H9 (cell line): Measurements from ENCODE around the gene SIGLEC9. TPM values are rescaled to one million over a fixed set of nuclear protein-coding genes. Genes with fewer than 3 reads are reported as not detected.

ENCODE experiments used
- DNase-seq: peaks from one replicate; pipeline ENCODE4 v3.0.0-alpha.2; 2017
- H2AFZ ChIP-seq: one replicate; pipeline ENCODE4 v1.6.1; 2013; ENCODE audit warnings: mild to moderate bottlenecking, low read length, control low read depth, moderate library complexity
- H2AK5ac ChIP-seq: 2 replicates; pipeline ENCODE4 v1.6.1; 2013; ENCODE audit warnings: low read length, control low read depth, mixed read lengths; ENCODE audit not compliant: insufficient read length
- H2BK120ac ChIP-seq: one replicate; pipeline ENCODE4 v1.6.1; 2013; ENCODE audit warnings: low read depth, mild to moderate bottlenecking, low read length, control low read depth, inconsistent platforms; ENCODE audit not compliant: poor library complexity, severe bottlenecking
- H2BK12ac ChIP-seq: 2 replicates; pipeline ENCODE4 v1.6.1; 2013; ENCODE audit warnings: low read length, control low read depth, mixed read lengths, low read depth; ENCODE audit not compliant: insufficient read length
- H2BK15ac ChIP-seq: 2 replicates; pipeline ENCODE4 v1.6.1; 2013; ENCODE audit warnings: low read depth, low read length, control low read depth
- H2BK20ac ChIP-seq: one replicate; pipeline ENCODE4 v1.6.1; 2013; ENCODE audit warnings: low read depth, mild to moderate bottlenecking, low read length, control low read depth, inconsistent platforms; ENCODE audit not compliant: poor library complexity, severe bottlenecking
- H2BK5ac ChIP-seq: 2 replicates; pipeline ENCODE4 v1.6.1; 2013; ENCODE audit warnings: low read length, control low read depth, mixed read lengths; ENCODE audit not compliant: insufficient read length
- H3K14ac ChIP-seq: 2 replicates; pipeline ENCODE4 v1.6.1; 2013; ENCODE audit warnings: low read length, control low read depth; ENCODE audit not compliant: insufficient read depth
- H3K18ac ChIP-seq: 2 replicates; pipeline ENCODE4 v1.6.1; 2013; ENCODE audit warnings: low read depth, mild to moderate bottlenecking, mixed read lengths, low read length, control low read depth; ENCODE audit not compliant: insufficient read length
- H3K23ac ChIP-seq: 2 replicates; pipeline ENCODE4 v1.6.1; 2013; ENCODE audit warnings: low read length, control low read depth, mixed read lengths, low read depth; ENCODE audit not compliant: insufficient read length
- H3K23me2 ChIP-seq: 2 replicates; pipeline ENCODE4 v1.6.1; 2013; ENCODE audit warnings: low read depth, mild to moderate bottlenecking, mixed read lengths, low read length, control low read depth; ENCODE audit not compliant: insufficient read length, poor library complexity, severe bottlenecking
- H3K27ac ChIP-seq: 2 replicates; pipeline ENCODE4 v1.5.1; 2013; ENCODE audit warnings: low read length, control low read depth, mixed read lengths, low read depth; ENCODE audit not compliant: insufficient read length
- H3K27me3 ChIP-seq: 2 replicates; pipeline ENCODE4 v1.6.1; 2013; ENCODE audit warnings: low read length, control low read depth, inconsistent platforms; ENCODE audit not compliant: insufficient read depth
- H3K4ac ChIP-seq: 2 replicates; pipeline ENCODE4 v1.6.1; 2013; ENCODE audit warnings: low read depth, mild to moderate bottlenecking, control low read depth, inconsistent platforms, low read length, moderate library complexity
- H3K4me1 ChIP-seq: 2 replicates; pipeline ENCODE4 v1.6.1; 2013; ENCODE audit warnings: low read length, control low read depth, inconsistent platforms; ENCODE audit not compliant: insufficient read depth
- H3K4me2 ChIP-seq: 2 replicates; pipeline ENCODE4 v1.6.1; 2013; ENCODE audit warnings: low read length, control low read depth, mixed read lengths; ENCODE audit not compliant: insufficient read length, insufficient read depth
- H3K56ac ChIP-seq: 2 replicates; pipeline ENCODE4 v1.6.1; 2013; ENCODE audit warnings: low read depth, mild to moderate bottlenecking, mixed read lengths, low read length, control low read depth; ENCODE audit not compliant: insufficient read length
- H3K79me1 ChIP-seq: 2 replicates; pipeline ENCODE4 v1.6.1; 2013; ENCODE audit warnings: low read depth, mild to moderate bottlenecking, moderate library complexity, low read length, control low read depth, inconsistent platforms; ENCODE audit not compliant: insufficient read depth, poor library complexity, severe bottlenecking
- H3K79me2 ChIP-seq: 2 replicates; pipeline ENCODE4 v1.6.1; 2013; ENCODE audit warnings: low read length, control low read depth, inconsistent platforms; ENCODE audit not compliant: insufficient read depth
- H3K9ac ChIP-seq: 2 replicates; pipeline ENCODE4 v1.6.1; 2013; ENCODE audit warnings: low read length, control low read depth, mixed read lengths; ENCODE audit not compliant: insufficient read length; ENCODE audit errors: extremely low read depth
- H3K9me3 ChIP-seq: one replicate; pipeline ENCODE4 v1.6.1; 2013; ENCODE audit warnings: low read depth, low read length, inconsistent platforms; ENCODE audit not compliant: control insufficient read depth
- H3T11ph ChIP-seq: one replicate; pipeline ENCODE4 v1.6.1; 2013; ENCODE audit warnings: mild to moderate bottlenecking, low read length, control low read depth, inconsistent platforms
- H4K20me1 ChIP-seq: one replicate; pipeline ENCODE4 v1.6.1; 2013; ENCODE audit not compliant: control insufficient read depth, insufficient read length, insufficient read depth
- H4K5ac ChIP-seq: 2 replicates; pipeline ENCODE4 v1.6.1; 2013; ENCODE audit warnings: low read depth, mild to moderate bottlenecking, mixed read lengths, low read length, control low read depth; ENCODE audit not compliant: insufficient read length
- H4K8ac ChIP-seq: replicated peaks from 2 replicates; pipeline ENCODE4 v1.6.1; 2013; ENCODE audit warnings: low read length, control low read depth, mixed read lengths, low read depth; ENCODE audit not compliant: insufficient read length
- H4K91ac ChIP-seq: 2 replicates; pipeline ENCODE4 v1.6.1; 2013; ENCODE audit warnings: low read depth, mild to moderate bottlenecking, moderate library complexity, mixed read lengths, low read length, control low read depth; ENCODE audit not compliant: insufficient read length
- H3K27ac Mint-ChIP-seq, 3 experiments: 2 replicates in 2 of 3; 3 replicates in 1 of 3; pipeline ENCODE4 v1.8.0; 2020 to 2021; ENCODE audit warnings: mixed read lengths in 3 of 3, mild to moderate bottlenecking in 1 of 3, moderate library complexity in 1 of 3
- H3K27me3 Mint-ChIP-seq: 2 replicates; pipeline ENCODE4 v1.8.0; 2021; ENCODE audit warnings: low read depth, mild to moderate bottlenecking, moderate library complexity, mixed read lengths
- H3K36me3 Mint-ChIP-seq, 3 experiments: 2 replicates in 2 of 3; 3 replicates in 1 of 3; pipeline ENCODE4 v1.8.0; 2020 to 2021; ENCODE audit warnings: low read depth in 3 of 3, mixed read lengths in 3 of 3; ENCODE audit not compliant: insufficient read depth in 1 of 3
- H3K4me1 Mint-ChIP-seq, 2 experiments: 2 replicates each; pipeline ENCODE4 v1.8.0; 2020; ENCODE audit warnings: mixed read lengths in 2 of 2
- H3K4me3 Mint-ChIP-seq, 2 experiments: 2 replicates in 1 of 2; 3 replicates in 1 of 2; pipeline ENCODE4 v1.8.0; 2020 to 2021; ENCODE audit warnings: mild to moderate bottlenecking in 2 of 2, mixed read lengths in 2 of 2, moderate library complexity in 1 of 2
- H3K9me3 Mint-ChIP-seq, 2 experiments: 2 replicates in 1 of 2; 3 replicates in 1 of 2; pipeline ENCODE4 v1.8.0; 2020; ENCODE audit warnings: mild to moderate bottlenecking in 2 of 2, mixed read lengths in 2 of 2, moderate library complexity in 1 of 2
- CTCF ChIP-seq: fragments of 200-600 bp; sonication (generic); conservative IDR thresholded peaks from 3 replicates; pipeline ENCODE4 v1.8.0; 2021; ENCODE audit warnings: antibody characterized with exemption, mild to moderate bottlenecking
- WGBS: extraction: QIAGEN DNeasy Blood & Tissue Kit; methylation state at CpG from one replicate; pipeline ENCODE4 v1.1.7; 2013; ENCODE audit warnings: missing lambda C conversion rate, low lambda C conversion rate, mixed read lengths; ENCODE audit not compliant: insufficient read length; ENCODE audit errors: extremely low coverage; 5-methylcytosine and 5-hydroxymethylcytosine counted together
- total RNA-seq: library from RNA; stranded (reverse); gene quantifications from 2 replicates; pipeline ENCODE4 v1.2.1, GENCODE V29; 2021

SIGLEC9 gene
- total RNA-seq, 1 experiment from 2014 or later, result not detected

GRCh38 chr19:51127755-51128154 is 3.0 kb downstream of the SIGLEC9 start:
- Histone ChIP-seq H2BK5ac (no peak overlapping the region), H4K91ac (no peak overlapping the region), H3K79me2 (no peaks in the 10 kb centered on the region), H3K56ac (no peak overlapping the region), H3K9me3 (no peaks in the 10 kb centered on the region), H2BK120ac (no peak overlapping the region), H3T11ph (no peak overlapping the region), H2BK15ac (no peak overlapping the region), H2AK5ac (no peak overlapping the region), H3K27ac (no peak overlapping the region), H3K4ac (no peak overlapping the region), H3K14ac (no peak overlapping the region), H2BK12ac (no peak overlapping the region), H3K23ac (no peak overlapping the region), H3K79me1 (no peaks in the 10 kb centered on the region), H4K5ac (no peak overlapping the region), H3K9ac (no peak overlapping the region), H3K23me2 (no peaks in the 10 kb centered on the region), H3K27me3 (no peaks in the 10 kb centered on the region), H2AFZ (no peak overlapping the region), H2BK20ac (no peak overlapping the region), H4K8ac (no peak overlapping the region), H3K18ac (no peak overlapping the region), H3K4me2 (no peak overlapping the region), H4K20me1 (no peaks in the 10 kb centered on the region), H3K4me1 (no peaks in the 10 kb centered on the region)
- no peak for DNase-seq
- Mint-ChIP-seq H3K4me3 (no peak overlapping the region; a peak in 1 of 5 replicates), H3K27me3 (peaks cover 37% of the 10 kb centered on the region), H3K9me3 (no peaks in the 10 kb centered on the region), H3K27ac (no peak overlapping the region), H3K36me3 (no peaks in the 10 kb centered on the region), H3K4me1 (peaks cover 0 to 3% of the 10 kb centered on the region in 2 experiments; a peak in 1 of 4 replicates)
- no peak for TF ChIP-seq CTCF
- WGBS, result no CpG with 5 or more reads among the region's 4 CpGs
